Measurements from ENCODE around the gene WWTR1. TPM values are rescaled to one million over a fixed set of nuclear protein-coding genes. Genes with fewer than 3 reads are reported as not detected.
A peak's percentile ranks its signal among the peaks of the same experiment; 100 is the strongest.

WWTR1 gene
- total and polyA plus RNA-seq, 2 experiments from 2014 or later: 25.1 to 26.2 TPM

DNA sequence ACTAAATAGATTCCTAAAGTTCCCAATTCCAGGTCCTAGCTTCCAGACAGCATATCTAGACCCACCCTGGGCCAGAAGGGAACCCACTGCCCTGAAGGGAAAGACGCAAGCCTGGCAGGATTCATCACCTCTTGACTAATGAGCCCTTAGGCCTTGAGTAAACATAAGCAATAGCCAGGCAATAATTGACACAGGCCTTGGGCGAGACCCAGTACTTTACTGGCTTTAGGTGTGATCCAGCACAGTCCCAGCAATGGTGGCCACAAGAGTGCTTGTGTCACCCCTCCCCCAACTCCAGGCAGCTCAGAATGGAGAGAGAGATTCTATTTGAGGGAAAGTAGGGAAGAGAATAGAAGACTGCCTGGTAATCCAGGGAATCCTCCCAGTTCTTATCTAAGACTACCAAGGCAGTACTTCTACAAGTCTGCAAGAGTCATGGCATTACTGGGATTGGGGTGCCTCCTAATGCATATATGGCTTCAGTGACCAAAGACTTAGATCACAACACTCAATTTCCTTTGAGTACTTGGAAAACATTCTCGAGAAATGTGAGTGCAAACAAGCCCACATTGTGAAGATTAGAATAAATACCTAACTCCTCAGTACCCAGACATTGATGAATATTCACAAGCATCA lies 30.4 kb upstream of the WWTR1 start:
- Histone ChIP-seq H3K4me2 (no peak overlapping the region), H3K79me2 (replicated peaks; ENCODE audit: insufficient read depth) (no peaks in the 10 kb centered on the region), H3K9me2 (ENCODE audit: insufficient read depth) (no peaks in the 10 kb centered on the region), H2AFZ (peak overlapping the region; percentile 7; the same call in 1 of the 2 replicates), H3K36me3 (ENCODE audit: insufficient read depth) (no peaks in the 10 kb centered on the region), H3K4me1 (ENCODE audit: insufficient read depth) (no peaks in the 10 kb centered on the region), H3K27ac (ENCODE audit: low read depth) (no peak overlapping the region), H3F3A (replicated peaks; ENCODE audit: low read depth) (no peaks in the 10 kb centered on the region), H3K4me3 (no peak overlapping the region), H4K20me1 (replicated peaks; ENCODE audit: insufficient read depth) (no peaks in the 10 kb centered on the region), H3K27me3 (ENCODE audit: insufficient read depth) (no peaks in the 10 kb centered on the region)
- DNase-seq (ENCODE audit: low spot score): peak; percentile 21
- TF ChIP-seq, protein P1, sequence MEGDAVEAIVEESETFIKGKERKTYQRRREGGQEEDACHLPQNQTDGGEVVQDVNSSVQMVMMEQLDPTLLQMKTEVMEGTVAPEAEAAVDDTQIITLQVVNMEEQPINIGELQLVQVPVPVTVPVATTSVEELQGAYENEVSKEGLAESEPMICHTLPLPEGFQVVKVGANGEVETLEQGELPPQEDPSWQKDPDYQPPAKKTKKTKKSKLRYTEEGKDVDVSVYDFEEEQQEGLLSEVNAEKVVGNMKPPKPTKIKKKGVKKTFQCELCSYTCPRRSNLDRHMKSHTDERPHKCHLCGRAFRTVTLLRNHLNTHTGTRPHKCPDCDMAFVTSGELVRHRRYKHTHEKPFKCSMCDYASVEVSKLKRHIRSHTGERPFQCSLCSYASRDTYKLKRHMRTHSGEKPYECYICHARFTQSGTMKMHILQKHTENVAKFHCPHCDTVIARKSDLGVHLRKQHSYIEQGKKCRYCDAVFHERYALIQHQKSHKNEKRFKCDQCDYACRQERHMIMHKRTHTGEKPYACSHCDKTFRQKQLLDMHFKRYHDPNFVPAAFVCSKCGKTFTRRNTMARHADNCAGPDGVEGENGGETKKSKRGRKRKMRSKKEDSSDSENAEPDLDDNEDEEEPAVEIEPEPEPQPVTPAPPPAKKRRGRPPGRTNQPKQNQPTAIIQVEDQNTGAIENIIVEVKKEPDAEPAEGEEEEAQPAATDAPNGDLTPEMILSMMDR (conservative IDR thresholded peaks at IDR 0.05; ENCODE audit: low read depth in 2 of 2): peak in 1 of 2 experiments; percentile 49; a peak in 2 of 4 replicates
- TF ChIP-seq EZH2phosphoT487 (IDR thresholded peaks at IDR 0.05; ENCODE audit: unreplicated experiment): no peak
- Mint-ChIP-seq H3K9me3 (peaks cover 2% of the 10 kb centered on the region; the same call in 1 of the 3 replicates), H3K4me3 (no peak overlapping the region), H3K36me3 (ENCODE audit: low read depth) (no peaks in the 10 kb centered on the region), H3K27me3 (ENCODE audit: insufficient read depth, low read depth, poor library complexity) (no peaks in the 10 kb centered on the region), H3K4me1 (peaks cover 4% of the 10 kb centered on the region), H3K27ac (no peak overlapping the region)
- no peak for ATAC-seq

DNA sequence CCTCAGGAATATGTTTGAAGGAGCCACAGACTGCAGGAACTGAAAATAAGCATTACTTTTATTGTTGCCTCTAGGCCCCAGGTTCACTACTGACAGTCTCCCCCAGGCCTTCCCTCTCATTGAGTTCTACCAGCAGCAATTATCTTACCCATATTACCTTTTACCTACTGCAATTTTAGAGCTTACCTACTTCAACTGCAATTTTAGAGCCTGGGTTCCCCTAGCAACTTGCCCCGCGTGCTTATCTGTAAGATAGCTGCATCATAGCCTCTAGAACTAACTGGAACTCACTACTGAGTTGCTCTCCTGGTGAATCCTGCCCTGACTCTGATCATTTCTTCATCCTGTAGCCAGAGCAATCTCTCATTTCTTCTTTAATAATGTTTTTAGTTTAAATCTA lies 29.2 kb upstream of the WWTR1 start:
- no peak overlapping the region for H3K4me2 ChIP-seq
- H3K27ac Mint-ChIP-seq: no peak overlapping the region
- no peaks in the 10 kb centered on the region for H3K27me3 ChIP-seq (ENCODE audit: insufficient read depth)
- no peak for ATAC-seq
- H3K36me3 ChIP-seq (ENCODE audit: insufficient read depth): no peaks in the 10 kb centered on the region
- H3K9me3 Mint-ChIP-seq: peaks cover 2% of the 10 kb centered on the region; the same call in 1 of the 3 replicates
- no peak overlapping the region for H2AFZ ChIP-seq
- no peaks in the 10 kb centered on the region for H4K20me1 ChIP-seq (replicated peaks; ENCODE audit: insufficient read depth)
- no peaks in the 10 kb centered on the region for H3K9me2 ChIP-seq (ENCODE audit: insufficient read depth)
- H3K4me1 ChIP-seq (ENCODE audit: insufficient read depth): no peaks in the 10 kb centered on the region
- H3K4me3 Mint-ChIP-seq: no peak overlapping the region
- H3K27me3 Mint-ChIP-seq (ENCODE audit: insufficient read depth, low read depth, poor library complexity): no peaks in the 10 kb centered on the region
- H3K36me3 Mint-ChIP-seq (ENCODE audit: low read depth): no peaks in the 10 kb centered on the region
- no peak overlapping the region for H3K4me3 ChIP-seq
- H3K27ac ChIP-seq (ENCODE audit: low read depth): no peak overlapping the region
- no peak for DNase-seq (ENCODE audit: low spot score)
- H3K79me2 ChIP-seq (replicated peaks; ENCODE audit: insufficient read depth): no peaks in the 10 kb centered on the region
- no peaks in the 10 kb centered on the region for H3F3A ChIP-seq (replicated peaks; ENCODE audit: low read depth)
- H3K4me1 Mint-ChIP-seq: peaks cover 4% of the 10 kb centered on the region
- TF ChIP-seq, protein P1 (conservative IDR thresholded peaks at IDR 0.05; ENCODE audit: low read depth in 2 of 2): no peak
- TF ChIP-seq EZH2phosphoT487 (IDR thresholded peaks at IDR 0.05; ENCODE audit: unreplicated experiment): no peak

DNA sequence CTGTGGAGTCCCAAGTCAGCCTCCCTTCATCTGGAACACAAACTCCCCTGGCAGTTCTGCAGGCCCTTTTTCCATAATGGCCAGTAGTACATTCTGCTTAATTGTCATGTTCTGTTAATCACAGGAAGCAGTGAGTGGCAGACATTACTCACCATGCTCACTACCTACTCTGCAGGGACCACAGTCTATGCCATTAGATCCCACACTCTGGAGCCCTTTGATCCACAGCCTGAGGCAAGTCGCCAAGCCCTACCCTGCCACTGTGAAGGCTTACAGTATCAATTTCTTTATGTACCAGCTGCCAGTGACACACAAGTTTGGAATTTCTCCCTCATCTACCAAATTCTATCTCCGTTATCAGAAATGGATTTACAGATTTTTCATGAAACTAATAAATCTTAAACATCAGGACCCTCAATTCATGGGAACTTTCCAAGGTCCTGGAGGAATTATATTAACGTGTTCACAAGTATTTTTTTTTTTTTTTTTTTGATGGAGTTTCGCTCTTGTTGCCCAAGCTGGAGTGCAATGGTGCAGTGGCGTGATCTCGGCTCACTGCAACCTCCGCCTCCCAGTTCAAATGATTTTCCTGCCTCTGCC lies 20.6 kb upstream of the WWTR1 start:
- H3K36me3 Mint-ChIP-seq (ENCODE audit: low read depth): no peaks in the 10 kb centered on the region
- H3K4me1 Mint-ChIP-seq: no peaks in the 10 kb centered on the region; the same call in 2 of the 3 replicates
- TF ChIP-seq EZH2 (IDR thresholded peaks at IDR 0.05; ENCODE audit: low read depth, unreplicated experiment) (no peak), ZNF331 (CRISPR knock-in tag; IDR thresholded peaks at IDR 0.05; ENCODE audit: low read depth) (no peak), JUNB (IDR thresholded peaks at IDR 0.05; ENCODE audit: unreplicated experiment) (no peak), ZNF114 (CRISPR knock-in tag; IDR thresholded peaks at IDR 0.05) (no peak), NANOG (IDR thresholded peaks at IDR 0.05; ENCODE audit: borderline replicate concordance) (no peak), EZH2phosphoT487 (IDR thresholded peaks at IDR 0.05; ENCODE audit: unreplicated experiment) (no peak)
- TF ChIP-seq, protein P2, sequence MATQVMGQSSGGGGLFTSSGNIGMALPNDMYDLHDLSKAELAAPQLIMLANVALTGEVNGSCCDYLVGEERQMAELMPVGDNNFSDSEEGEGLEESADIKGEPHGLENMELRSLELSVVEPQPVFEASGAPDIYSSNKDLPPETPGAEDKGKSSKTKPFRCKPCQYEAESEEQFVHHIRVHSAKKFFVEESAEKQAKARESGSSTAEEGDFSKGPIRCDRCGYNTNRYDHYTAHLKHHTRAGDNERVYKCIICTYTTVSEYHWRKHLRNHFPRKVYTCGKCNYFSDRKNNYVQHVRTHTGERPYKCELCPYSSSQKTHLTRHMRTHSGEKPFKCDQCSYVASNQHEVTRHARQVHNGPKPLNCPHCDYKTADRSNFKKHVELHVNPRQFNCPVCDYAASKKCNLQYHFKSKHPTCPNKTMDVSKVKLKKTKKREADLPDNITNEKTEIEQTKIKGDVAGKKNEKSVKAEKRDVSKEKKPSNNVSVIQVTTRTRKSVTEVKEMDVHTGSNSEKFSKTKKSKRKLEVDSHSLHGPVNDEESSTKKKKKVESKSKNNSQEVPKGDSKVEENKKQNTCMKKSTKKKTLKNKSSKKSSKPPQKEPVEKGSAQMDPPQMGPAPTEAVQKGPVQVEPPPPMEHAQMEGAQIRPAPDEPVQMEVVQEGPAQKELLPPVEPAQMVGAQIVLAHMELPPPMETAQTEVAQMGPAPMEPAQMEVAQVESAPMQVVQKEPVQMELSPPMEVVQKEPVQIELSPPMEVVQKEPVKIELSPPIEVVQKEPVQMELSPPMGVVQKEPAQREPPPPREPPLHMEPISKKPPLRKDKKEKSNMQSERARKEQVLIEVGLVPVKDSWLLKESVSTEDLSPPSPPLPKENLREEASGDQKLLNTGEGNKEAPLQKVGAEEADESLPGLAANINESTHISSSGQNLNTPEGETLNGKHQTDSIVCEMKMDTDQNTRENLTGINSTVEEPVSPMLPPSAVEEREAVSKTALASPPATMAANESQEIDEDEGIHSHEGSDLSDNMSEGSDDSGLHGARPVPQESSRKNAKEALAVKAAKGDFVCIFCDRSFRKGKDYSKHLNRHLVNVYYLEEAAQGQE (IDR thresholded peaks at IDR 0.05; ENCODE audit: unreplicated experiment): no peak
- TF ChIP-seq, protein P3, sequence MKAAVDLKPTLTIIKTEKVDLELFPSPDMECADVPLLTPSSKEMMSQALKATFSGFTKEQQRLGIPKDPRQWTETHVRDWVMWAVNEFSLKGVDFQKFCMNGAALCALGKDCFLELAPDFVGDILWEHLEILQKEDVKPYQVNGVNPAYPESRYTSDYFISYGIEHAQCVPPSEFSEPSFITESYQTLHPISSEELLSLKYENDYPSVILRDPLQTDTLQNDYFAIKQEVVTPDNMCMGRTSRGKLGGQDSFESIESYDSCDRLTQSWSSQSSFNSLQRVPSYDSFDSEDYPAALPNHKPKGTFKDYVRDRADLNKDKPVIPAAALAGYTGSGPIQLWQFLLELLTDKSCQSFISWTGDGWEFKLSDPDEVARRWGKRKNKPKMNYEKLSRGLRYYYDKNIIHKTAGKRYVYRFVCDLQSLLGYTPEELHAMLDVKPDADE (IDR thresholded peaks at IDR 0.05): no peak

More for the DNA sequence above, 20.6 kb upstream of the WWTR1 start:
- Histone ChIP-seq H3K36me3 (ENCODE audit: insufficient read depth) (no peaks in the 10 kb centered on the region), H3K4me2 (no peak overlapping the region), H3K4me1 (ENCODE audit: insufficient read depth) (no peaks in the 10 kb centered on the region), H3K4me3 (no peak overlapping the region), H2AFZ (no peak overlapping the region), H3K79me2 (replicated peaks; ENCODE audit: insufficient read depth) (no peaks in the 10 kb centered on the region), H3K27ac (ENCODE audit: low read depth) (no peak overlapping the region), H3K27me3 (ENCODE audit: insufficient read depth) (no peaks in the 10 kb centered on the region), H3K9me2 (ENCODE audit: insufficient read depth) (peaks cover 9% of the 10 kb centered on the region; the same call in 1 of the 2 replicates), H4K20me1 (replicated peaks; ENCODE audit: insufficient read depth) (no peaks in the 10 kb centered on the region), H3F3A (replicated peaks; ENCODE audit: low read depth) (no peaks in the 10 kb centered on the region)
- Mint-ChIP-seq H3K4me3 (no peak overlapping the region), H3K27ac (no peak overlapping the region), H3K27me3 (ENCODE audit: insufficient read depth, low read depth, poor library complexity) (peaks cover 2% of the 10 kb centered on the region), H3K9me3 (no peaks in the 10 kb centered on the region)
- ATAC-seq: no peak
- no peak for DNase-seq (ENCODE audit: low spot score)

Measured in GM23338 (cell line).